ENCODE measurements around the gene RASD2.

RASD2 gene

GRCh38 chr22:35572556-35572955, 31.9 kb downstream of the RASD2 start:
- no peak overlapping the region for H3K4me3 ChIP-seq (ENCODE audit: control insufficient read depth, low read depth, low read length)
- no peak for DNase-seq (ENCODE audit: low read depth)
- no peak for TF ChIP-seq CTCF (IDR thresholded peaks at IDR 0.05; ENCODE audit: control insufficient read depth, insufficient read depth, low read depth, low read length, missing control alignments)

GRCh38 chr22:35575116-35575748, 34.6 kb downstream of the RASD2 start:
- TF ChIP-seq CTCF (IDR thresholded peaks at IDR 0.05; ENCODE audit: control insufficient read depth, insufficient read depth, low read depth, low read length, missing control alignments): no peak
- no peak for DNase-seq (ENCODE audit: low read depth)
- no peak overlapping the region for H3K4me3 ChIP-seq (ENCODE audit: control insufficient read depth, low read depth, low read length)

- no peak overlapping the region for H3K4me3 ChIP-seq (ENCODE audit: control insufficient read depth, low read depth, low read length)
- no peak for DNase-seq (ENCODE audit: low read depth)
- no peak for TF ChIP-seq CTCF (IDR thresholded peaks at IDR 0.05; ENCODE audit: control insufficient read depth, insufficient read depth, low read depth, low read length, missing control alignments)
Measured at GRCh38 chr22:35576671-35577070, 36.0 kb downstream of the RASD2 start.

GRCh38 chr22:35577799-35578659, 37.4 kb downstream of the RASD2 start:
- TF ChIP-seq CTCF (IDR thresholded peaks at IDR 0.05; ENCODE audit: control insufficient read depth, insufficient read depth, low read depth, low read length, missing control alignments): no peak
- no peak overlapping the region for H3K4me3 ChIP-seq (ENCODE audit: control insufficient read depth, low read depth, low read length)
- DNase-seq (ENCODE audit: low read depth): no peak

- no peak for TF ChIP-seq CTCF (IDR thresholded peaks at IDR 0.05; ENCODE audit: control insufficient read depth, insufficient read depth, low read depth, low read length, missing control alignments)
- no peak for DNase-seq (ENCODE audit: low read depth)
- H3K4me3 ChIP-seq (ENCODE audit: control insufficient read depth, low read depth, low read length): no peak overlapping the region
Measured at GRCh38 chr22:35578836-35579575, 38.4 kb downstream of the RASD2 start.

GRCh38 chr22:35580351-35581022, 39.9 kb downstream of the RASD2 start:
- no peak for TF ChIP-seq CTCF (IDR thresholded peaks at IDR 0.05; ENCODE audit: control insufficient read depth, insufficient read depth, low read depth, low read length, missing control alignments)
- no peak for DNase-seq (ENCODE audit: low read depth)
- H3K4me3 ChIP-seq (ENCODE audit: control insufficient read depth, low read depth, low read length): no peak overlapping the region
